B cell (primary cell): ENCODE data around the gene ELAC1.

ENCODE experiments used
- EZH2 ChIP-seq: IDR thresholded peaks from 2 replicates; pipeline ENCODE4 v1.6.1; 2012; ENCODE audit warnings: borderline replicate concordance, low read depth, mild to moderate bottlenecking, moderate library complexity, low read length; ENCODE audit not compliant: insufficient read depth, poor library complexity, severe bottlenecking
- TF ChIP-seq, protein P1 (sequence below): fragments of 200-600 bp; IDR thresholded peaks from one replicate; pipeline ENCODE4 v1.8.0; 2022; ENCODE audit warnings: antibody characterized with exemption, mild to moderate bottlenecking

DNA sequence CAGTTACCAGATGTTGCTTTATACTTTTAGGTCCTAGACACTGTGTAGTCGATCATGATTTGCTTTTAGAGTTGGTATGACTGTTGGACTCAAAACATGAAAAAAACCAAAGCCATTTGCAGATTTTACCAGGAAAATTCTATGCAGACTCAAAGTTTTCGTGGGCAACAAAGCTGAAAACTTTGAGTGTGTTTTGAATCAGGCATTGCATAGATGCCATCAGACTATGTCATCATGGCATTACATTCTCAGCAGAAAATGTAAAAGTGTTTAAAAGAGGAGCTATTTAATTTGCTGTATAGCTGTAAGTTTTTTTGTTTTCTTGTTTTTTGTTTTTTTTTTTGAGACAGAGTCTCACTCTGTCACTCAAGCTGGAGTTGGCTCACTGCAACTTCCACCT is 43.5 kb upstream of the ELAC1 start:
- TF ChIP-seq, protein P1, sequence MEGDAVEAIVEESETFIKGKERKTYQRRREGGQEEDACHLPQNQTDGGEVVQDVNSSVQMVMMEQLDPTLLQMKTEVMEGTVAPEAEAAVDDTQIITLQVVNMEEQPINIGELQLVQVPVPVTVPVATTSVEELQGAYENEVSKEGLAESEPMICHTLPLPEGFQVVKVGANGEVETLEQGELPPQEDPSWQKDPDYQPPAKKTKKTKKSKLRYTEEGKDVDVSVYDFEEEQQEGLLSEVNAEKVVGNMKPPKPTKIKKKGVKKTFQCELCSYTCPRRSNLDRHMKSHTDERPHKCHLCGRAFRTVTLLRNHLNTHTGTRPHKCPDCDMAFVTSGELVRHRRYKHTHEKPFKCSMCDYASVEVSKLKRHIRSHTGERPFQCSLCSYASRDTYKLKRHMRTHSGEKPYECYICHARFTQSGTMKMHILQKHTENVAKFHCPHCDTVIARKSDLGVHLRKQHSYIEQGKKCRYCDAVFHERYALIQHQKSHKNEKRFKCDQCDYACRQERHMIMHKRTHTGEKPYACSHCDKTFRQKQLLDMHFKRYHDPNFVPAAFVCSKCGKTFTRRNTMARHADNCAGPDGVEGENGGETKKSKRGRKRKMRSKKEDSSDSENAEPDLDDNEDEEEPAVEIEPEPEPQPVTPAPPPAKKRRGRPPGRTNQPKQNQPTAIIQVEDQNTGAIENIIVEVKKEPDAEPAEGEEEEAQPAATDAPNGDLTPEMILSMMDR: no peak
- TF ChIP-seq EZH2: no peak
